Measurements from ENCODE around the gene SLC52A1.
"Not testable (repeated sequence)": the region's sequence is repeated elsewhere in the genome, so short reads cannot be mapped to it uniquely, and the experiment has no call there.

SLC52A1 gene

DNA sequence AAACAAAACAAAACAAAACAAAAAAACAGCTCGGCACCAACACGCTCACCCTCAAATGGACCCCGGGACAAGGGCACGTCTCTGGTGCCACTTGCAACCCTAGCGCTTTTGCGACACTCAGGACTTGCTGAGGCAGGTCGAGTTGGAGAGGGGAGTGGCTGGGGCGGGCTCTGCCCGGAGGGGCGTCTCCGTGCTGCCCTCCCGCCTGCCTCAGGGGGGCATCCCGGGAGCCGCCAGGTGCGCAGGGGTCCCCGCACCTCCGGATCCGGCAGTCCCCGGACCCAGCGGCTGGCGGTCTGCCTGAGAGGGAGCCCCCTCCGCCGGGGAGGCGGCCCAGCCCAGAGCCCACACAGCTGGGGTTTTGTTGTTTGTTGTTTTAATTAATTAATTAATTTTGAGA, at the start of gene SLC52A1:
TSS of gene SLC52A1 (minus strand) at position 112 of the 400 bp plus-strand sequence. CDS start 820 bp downstream, outside the sequence.
- DNase-seq (ENCODE audit: low spot score): no peak

DNA sequence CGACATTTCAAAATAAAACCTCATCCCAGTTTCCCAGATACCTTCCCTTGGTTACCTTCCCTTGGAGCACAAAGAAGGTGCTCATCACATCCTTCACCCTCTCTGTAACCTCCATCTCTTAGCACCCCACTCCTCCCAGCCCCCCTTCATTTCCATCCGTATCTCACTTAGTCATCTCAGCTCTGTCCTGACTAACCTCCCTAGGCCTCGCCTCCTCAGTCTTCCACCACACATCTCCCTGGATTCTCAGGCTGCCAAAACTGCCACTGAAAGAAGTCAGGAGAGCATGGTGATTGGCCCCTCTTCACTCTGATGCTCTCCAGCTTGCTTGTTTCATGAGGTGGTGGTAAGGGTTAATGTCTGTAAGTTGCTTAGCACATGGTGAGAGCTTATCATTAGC, 45.4 kb upstream of the SLC52A1 start:
- no peak for DNase-seq (ENCODE audit: low spot score)

DNA sequence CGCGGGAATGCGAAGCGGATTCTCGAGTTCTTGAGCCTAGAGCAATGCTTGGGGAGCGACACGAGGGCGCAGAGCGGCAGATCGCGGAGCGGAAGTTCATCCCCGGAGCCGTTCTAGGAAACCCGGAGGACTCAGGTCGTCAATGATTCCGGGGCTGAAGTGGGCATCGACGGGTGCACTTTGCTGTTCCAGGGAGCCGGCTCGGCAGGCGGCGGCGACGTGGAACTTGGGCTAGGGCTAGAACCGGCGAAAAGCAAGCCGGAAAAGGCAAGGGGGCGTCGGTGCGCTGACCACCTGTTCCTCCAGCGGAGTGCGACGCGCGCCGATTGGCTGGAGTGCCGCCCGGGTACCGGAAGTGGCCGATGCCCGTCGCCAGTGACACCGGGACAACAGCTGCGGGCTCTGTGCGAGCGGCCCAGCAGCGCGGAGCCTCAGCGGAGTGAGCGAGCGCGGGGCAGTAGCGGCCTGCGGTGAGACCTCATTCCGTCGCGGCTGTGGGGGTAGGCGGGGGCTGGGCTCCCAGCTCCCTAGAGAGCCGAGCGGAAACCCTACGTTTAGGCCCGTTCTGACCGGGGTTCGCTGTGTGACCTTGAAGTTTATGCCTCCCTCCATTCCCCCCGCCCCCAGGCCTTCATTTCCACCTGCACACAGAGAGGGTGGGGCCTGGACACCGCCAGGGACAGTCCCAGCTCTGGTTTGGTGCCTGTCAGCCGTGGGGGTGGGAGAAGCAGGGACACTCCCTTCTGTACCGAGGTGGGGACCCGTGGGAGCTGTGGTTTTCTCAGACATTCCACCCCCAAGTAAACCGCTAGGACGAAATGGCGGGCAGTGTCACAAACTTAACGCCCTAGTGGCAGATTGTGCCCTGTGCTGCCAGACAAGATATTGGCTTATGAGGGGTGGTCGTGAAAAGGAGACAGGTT, 43.1 kb upstream of the SLC52A1 start, which contains the start of gene ZFP3:
TSS of gene ZFP3 (plus strand) at position 362 of the 923 bp plus-strand sequence. CDS start 13,038 bp downstream, outside the sequence.
- peak; percentile 89 for DNase-seq (ENCODE audit: low spot score)

DNA sequence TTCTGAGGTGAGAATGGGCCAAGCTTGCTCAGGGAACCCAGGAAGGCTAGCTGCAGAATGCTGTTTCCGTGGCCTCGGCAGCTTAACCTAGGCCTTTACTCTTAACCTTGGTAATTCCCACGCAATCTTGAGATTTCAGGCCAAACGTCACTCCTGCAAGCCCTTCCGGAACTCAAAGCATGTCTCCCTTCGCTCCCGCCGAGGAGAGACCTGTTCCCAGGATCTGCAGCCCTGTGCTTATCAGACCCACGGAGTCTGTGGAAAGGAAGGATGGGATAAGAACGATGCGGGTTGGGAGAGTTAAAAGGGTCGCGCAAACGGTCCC, 42.5 kb upstream of the SLC52A1 start:
- DNase-seq (ENCODE audit: low spot score): no peak

DNA sequence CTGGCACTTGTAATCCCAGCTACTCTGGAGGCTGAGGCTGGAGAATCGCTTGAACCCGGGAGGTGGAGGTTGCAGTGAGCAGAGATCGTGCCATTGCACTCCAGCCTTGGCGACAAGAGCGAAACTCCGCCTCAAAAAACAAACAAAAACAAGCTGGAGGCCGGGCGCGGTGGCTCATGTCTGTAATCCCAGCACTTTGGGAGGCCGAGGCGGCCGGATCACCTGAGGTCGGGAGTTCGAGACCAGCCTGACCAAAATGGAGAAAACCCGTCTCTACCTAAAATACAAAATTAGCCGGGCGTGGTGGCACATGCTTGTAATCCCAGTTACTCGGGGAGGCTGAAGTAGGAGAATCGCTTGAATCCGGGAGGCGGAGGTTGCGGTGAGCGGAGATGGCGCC, 42.0 kb upstream of the SLC52A1 start:
- DNase-seq (ENCODE audit: low spot score): not testable (repeated sequence)

DNA sequence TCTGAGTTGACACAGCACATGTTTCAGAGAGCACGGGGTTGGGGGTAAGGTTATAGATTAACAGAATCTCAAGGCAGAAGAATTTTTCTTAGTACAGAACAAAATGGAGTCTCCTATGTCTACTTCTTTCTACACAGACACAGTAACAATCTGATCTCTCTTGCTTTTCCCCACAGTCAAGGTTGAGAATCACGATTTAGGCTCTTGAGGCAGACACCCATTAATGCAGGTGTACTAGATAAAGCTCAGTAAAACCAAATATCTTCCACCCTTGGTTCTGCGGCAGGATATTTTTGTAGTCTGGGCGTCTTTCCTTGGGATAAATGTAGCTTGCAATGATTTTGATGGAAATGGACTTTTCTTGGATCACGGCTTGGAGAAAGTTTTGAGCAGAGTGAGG, 40.2 kb upstream of the SLC52A1 start:
- not testable (repeated sequence) for DNase-seq (ENCODE audit: low spot score)

DNA sequence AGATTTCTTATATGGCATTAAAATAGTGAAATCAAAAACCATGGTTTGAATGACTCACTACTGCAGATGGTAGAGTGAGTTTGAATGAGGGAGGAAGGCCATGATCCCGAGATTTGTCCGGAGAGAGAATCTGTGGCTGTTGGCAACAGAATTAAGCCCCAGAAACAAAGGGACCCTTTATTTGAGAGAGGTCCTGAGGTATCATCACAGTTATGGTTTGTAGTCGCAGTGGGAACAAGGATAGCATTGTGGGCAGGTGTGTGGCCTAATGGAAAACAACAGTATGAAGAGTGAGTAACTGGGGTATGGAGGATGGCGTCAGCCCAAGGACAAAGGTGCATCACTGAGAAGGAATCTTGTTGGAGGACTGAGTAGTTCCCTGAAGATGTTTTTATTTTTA, 34.5 kb upstream of the SLC52A1 start:
- no peak for DNase-seq (ENCODE audit: low spot score)

DNA sequence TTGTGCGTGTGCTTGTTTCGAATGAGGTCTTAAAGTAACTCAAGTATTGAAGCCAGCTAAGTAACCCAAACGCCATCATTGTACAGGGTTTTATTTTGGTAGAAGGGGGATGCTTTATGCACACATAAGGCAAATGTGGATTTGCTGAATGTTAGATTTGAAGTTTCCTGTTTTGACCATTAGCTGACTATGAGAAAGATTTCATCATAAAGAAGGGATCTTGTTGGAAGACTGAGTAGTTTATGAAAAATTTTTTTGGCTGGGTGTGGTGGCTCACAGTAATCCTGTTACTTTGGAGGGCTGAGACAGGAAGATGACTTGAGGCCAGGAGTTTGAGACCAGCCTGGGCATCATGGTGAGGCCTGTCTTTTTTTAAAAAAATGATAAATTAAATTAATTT, 33.0 kb upstream of the SLC52A1 start:
- DNase-seq (ENCODE audit: low spot score): no peak

DNA sequence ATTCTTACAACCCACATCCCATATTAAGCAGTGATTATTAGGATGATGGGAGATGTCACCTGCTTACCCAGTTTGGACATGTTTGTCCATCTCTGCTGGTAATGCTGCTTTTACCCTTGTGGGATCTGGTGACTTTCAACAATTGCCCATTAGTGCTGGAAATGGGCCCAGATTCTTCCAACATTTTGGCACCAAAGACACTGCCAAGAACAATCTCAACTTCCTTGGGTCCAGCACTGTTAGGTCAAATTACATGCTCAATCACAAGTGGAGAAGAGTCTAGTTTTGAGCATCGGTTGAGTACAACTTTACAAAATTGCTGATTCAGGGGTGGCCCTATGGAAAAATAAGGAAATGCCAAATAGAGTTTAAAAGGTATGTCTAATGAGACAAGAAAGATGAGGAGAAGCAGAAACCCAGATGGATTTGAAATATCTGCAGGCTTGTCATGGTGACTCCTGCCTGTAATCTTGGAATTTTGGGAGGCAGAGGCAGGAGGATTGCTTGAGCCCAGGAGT, 30.1 kb upstream of the SLC52A1 start:
- no peak for DNase-seq (ENCODE audit: low spot score)

DNA sequence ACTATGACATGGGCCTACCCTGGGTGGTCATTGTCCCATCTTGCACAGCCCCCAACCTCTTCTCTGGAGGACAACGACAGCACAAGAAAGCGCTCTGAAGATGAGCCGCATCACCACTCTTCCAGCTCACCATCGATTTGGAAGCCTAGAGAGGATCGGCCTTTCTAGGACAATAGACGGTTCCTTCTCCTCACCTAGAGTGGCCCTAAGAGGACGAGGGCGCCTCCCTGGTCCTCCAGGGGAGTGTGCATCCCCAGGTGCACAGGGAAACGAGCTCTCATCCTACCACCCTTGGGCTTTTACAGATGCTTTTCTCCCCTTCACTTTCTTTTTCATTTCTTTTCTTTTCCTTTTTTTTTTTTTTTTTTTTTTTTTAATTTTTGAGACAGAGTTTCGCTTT, 20.3 kb upstream of the SLC52A1 start:
- DNase-seq (ENCODE audit: low spot score): no peak

DNA sequence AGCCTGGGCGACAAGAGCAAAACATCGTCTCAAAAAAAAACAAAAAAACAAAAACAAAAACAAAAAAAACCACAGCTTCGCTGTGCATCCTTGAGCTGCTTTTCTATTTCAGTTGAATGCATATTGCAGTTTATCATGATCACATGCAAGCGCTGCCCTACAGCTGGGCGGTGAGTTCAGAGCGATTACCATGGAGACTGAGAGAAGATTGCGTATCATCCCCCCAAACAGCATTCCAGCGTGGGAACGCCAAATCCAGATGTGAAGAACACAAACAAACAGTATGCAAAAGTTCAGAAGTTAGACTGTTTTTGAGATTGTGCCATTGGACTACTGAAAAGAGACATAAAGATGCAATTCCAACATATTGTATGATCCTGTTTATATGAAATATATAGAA, 15.1 kb upstream of the SLC52A1 start:
- DNase-seq (ENCODE audit: low spot score): peak; percentile 69

DNA sequence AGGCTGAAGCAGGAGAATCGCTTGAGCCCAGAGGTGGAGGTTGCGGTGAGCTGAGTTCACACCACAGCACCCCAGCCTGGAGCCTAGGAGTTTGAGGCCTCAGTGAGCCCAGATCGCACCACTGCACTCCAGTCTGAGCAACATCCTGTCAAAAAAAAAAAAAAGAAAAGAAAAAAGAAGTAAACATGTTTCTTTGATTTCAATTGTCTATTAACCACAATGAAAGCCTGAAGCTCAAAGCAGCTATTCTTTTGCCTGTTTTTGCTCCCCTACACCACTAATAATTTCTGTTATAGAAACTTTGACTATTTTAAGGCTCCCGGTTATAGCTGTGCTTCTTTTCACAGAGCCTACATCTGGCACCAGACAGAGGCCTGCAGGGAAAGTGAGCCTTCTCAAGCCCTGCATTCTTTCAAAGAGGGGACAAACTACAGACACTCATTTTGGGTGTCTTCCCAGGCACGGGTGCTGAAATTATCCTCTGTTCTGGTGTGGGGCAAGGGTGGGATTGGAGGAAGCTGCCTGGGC, 14.2 kb upstream of the SLC52A1 start:
- no peak for DNase-seq (ENCODE audit: low spot score)

DNA sequence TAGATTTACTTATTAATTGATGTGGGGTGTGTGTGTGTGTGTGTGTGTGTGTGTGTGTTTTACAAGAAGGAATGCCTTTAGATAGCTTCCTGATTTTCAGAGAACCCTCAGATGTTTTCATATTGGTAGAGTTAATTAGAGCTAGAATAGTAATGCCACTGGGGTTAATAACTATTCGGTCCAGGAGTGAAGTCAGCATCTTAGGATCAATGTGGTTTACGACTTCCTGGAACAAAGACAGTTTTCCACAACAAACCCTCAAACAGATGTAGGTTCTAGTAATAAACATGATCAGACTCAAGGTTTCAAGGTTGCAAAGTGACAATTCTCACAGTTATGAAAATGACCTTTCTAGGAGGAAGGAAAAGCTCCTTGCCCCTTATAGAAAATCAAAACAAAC, 12.2 kb upstream of the SLC52A1 start:
- DNase-seq (ENCODE audit: low spot score): no peak

DNA sequence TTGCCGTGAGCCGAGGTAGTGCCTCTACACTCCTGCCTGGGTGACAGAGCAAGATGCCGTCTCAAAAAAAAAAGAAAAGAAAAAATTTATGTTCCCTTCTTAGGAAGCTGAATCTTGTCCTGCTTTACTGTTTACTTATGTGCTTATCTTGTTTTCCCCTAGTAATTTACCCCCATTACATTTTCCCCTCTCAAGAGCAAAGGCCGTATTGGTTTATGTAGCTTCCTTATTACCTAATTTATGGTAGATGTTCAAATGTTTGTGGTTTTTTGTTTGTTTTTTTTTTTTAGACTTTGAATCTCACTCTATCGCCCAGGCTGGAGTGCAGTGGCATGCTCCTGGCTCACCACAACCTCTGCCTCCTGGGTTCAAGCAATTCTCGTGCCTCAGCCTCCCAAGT, 10.3 kb upstream of the SLC52A1 start:
- DNase-seq (ENCODE audit: low spot score): no peak

DNA sequence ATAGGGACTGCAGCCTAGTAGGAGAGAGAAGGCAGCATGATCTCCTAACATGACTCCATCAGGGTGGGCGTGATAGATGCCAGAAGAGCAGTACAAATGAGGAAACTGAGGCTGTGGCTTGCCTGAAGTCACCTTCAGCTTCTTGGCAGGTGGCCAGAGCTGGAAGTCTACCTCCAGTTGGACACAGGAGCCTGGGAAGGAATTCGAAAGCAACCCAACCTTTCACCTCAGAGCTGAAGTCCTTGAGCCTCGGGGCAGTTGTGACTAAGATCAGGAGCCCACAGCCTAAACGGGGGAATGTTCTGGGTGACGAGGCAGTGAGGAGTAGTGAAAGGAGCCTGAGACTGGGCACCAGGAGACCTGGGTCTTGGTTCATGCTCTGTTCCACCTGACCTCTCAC, 9.4 kb upstream of the SLC52A1 start:
- DNase-seq (ENCODE audit: low spot score): no peak

DNA sequence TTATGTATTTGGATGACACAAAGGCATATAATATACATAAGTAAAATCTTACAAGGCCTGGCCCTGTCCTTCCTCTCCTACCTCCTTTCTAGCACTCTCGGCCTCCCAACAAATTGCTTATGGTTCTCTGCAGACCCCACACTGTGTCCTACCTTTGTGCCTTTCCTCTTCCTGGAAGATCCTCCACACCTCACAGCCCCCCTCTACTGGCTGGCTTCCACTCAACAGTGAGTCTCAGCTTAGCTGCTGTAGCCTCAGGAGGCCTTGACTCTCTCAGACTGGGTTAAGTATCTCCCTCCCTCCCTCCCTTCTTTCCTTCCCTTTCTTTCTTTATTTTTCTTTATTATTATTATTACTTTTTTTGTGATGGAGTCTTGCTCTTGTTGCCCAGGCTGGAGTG, 8.3 kb upstream of the SLC52A1 start:
- no peak for DNase-seq (ENCODE audit: low spot score)

DNA sequence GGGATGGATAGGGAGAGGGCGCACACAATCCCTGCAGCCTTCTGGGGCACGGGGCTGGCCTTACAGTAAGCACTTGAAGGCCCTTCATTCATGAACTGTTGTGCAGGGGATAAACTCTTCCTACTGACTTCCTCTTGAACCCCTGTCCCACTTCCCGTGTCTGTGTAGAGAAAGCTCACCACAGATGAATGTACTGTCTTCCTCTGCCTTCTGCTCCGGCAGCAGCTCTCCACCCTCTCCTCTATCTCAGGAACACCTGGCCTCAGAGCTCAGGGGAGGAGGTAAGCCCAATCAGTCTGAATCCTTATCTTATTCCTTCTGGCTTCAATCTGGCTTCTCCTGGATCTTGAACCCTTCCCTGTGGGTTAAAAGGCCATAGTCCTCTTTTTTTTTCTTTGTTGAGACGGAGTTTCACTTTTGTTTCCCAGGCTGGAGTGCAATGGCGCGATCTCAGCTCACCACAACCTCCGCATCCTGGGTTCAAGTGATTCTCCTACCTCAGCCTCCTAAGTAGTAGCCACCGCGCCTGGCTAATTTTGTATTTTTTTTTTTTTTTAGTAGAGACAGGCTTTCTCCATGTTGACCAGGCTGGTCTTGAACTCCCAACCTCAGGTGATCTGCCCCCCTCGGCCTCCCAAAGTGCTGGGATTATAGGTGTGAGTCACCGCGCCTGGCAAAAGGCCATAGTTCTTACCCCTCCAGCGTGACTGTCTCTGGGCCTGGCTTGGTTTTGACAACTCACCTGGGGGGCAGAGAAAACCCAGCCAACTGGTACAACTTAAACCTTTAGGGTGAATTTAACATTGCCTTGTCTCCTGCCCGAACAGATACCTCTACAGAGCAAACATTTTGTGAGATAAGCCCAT, 7.2 kb upstream of the SLC52A1 start:
- no peak for DNase-seq (ENCODE audit: low spot score)

DNA sequence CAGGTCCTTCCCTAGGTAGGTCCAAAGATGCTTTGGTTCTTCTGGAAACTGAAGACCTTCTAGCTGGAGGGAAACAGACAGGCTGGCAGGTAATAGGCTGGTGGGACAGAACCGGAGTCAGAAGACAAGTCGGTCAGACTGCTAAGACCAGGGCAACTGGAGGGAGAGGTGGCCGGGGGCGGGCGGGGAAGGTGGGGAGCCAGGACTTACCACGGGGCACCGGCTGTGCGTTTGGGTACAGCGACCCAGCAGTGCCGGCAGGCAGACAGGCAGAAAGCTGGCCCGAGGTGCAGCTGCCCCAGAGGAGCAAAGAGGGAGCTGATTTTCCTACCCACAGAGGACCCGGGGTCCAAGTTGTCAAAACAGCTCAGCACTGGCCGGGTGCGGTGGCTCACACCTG, 575 bp downstream of the SLC52A1 start:
- DNase-seq (ENCODE audit: low spot score): no peak

DNA sequence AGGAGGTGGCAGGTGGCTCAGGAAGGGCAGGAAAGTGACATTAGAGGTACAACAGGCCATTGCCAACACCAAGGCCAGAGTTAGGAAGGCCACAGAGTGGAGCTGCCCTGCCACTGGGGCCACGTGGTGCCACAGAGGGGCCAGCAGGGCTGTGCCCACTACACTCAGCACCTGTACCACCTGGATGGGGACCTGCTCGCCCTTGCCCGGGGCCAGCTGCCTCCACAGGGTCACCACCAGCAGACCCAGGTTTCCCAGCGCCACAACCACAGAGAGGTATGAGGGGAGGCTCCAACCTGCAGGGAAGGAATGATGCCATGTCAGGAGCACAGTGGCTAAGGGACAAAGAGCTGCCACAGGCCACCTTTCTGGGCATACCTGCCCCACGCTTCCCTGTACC, 1.2 kb downstream of the SLC52A1 start:
- no peak for DNase-seq (ENCODE audit: low spot score)

DNA sequence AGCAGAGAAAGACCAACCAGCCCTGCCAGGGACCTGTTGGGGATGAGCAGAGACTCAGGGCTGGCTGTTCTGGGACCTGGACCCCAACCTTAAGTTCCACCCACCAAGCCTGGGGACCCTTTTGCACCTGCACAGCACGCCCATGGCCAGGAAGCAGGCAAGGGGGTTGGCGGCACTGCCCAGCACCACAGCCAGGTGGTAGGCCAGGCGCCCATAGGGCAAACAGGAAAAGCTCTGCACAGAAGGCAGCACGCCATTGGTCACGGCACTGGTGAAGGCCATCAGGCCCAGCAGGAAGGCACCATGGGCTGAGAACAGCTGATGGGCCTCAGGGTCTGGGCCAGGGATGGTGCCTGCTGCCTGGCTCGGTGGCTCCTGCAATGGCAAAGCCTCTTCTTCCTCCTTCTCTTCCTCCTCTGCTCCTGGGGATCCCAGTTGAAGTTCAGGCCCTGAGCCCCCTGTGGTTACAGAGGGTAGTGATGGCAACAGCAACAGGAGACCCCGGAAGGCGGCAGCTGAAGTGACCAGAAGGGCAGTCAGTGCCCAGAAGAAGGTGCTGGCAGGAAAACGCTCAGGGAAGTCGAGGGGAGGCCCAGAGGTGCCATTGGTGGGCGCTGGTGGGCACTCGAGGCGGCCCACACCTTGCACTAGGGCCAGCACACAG, 1.7 kb downstream of the SLC52A1 start:
- no peak for DNase-seq (ENCODE audit: low spot score)

DNA sequence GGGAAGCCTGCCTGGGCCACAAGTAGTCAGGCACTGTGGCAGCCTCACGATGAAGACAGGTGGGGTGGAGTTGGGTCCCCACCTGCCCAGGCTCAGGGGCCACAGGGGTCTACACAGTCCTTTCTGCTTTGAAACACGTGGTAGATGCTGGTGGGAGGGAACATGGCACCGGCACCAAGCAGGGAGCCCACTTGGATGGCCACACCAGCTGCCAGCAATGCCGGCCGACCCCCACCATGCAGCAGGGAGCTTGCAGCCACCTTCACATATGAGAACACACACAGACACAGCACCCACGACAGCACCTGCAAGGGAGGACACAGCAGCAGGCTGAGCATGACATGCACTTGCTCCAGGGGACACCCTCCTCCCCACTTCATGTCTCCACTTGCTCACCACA, 2.4 kb downstream of the SLC52A1 start:
- DNase-seq (ENCODE audit: low spot score): no peak
